Peyer's patch (tissue), 4 donors: ENCODE measurements around the gene RCVRN.

Source experiments
- POLR2A ChIP-seq, 2 donors: fragments of 450-650 bp; IDR thresholded peaks; one replicate each; pipeline ENCODE4 v1.5.1; 2017; ENCODE audit warnings: antibody characterized with exemption in 2 of 2, mild to moderate bottlenecking in 2 of 2, moderate library complexity in 2 of 2
- TF ChIP-seq, protein P1 (sequence below), 6 experiments: fragments of 450-650 bp in 4 of 6; fragments of 200-600 bp in 2 of 6; sonication (generic) in 1 of 6; IDR thresholded peaks; one replicate each; pipeline ENCODE4 v1.5.1; 2017 to 2019; ENCODE audit warnings: antibody characterized with exemption in 6 of 6, mild to moderate bottlenecking in 3 of 6, moderate library complexity in 1 of 6

DNA sequence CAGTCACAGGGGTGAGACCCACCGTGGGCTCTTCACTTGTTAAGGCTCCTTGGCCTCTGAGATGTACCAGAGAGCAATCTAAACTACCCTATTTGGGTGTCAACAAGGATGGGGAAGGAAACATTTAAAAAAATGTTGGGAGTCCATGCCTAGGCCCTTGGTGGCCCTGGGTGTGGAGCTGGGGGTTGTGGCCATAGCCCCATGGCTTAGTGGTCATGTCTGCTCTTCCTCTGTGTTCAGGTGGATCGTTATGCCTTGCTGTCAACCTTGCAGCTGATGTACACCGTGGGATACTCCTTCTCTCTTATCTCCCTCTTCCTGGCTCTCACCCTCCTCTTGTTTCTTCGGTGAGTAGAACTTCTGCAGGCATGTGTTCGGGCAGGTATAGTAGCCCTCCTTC, 50.8 kb downstream of the RCVRN start:
- TF ChIP-seq, protein P1, sequence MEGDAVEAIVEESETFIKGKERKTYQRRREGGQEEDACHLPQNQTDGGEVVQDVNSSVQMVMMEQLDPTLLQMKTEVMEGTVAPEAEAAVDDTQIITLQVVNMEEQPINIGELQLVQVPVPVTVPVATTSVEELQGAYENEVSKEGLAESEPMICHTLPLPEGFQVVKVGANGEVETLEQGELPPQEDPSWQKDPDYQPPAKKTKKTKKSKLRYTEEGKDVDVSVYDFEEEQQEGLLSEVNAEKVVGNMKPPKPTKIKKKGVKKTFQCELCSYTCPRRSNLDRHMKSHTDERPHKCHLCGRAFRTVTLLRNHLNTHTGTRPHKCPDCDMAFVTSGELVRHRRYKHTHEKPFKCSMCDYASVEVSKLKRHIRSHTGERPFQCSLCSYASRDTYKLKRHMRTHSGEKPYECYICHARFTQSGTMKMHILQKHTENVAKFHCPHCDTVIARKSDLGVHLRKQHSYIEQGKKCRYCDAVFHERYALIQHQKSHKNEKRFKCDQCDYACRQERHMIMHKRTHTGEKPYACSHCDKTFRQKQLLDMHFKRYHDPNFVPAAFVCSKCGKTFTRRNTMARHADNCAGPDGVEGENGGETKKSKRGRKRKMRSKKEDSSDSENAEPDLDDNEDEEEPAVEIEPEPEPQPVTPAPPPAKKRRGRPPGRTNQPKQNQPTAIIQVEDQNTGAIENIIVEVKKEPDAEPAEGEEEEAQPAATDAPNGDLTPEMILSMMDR (IDR thresholded peaks at IDR 0.05), result no peak
- no peak for TF ChIP-seq POLR2A (IDR thresholded peaks at IDR 0.05)
